ENCODE data around the gene HEG1.

- no peak for TF ChIP-seq CTCF (IDR thresholded peaks at IDR 0.05; ENCODE audit: low read depth, low read length)
- no peak for TF ChIP-seq MYC (IDR thresholded peaks at IDR 0.05; ENCODE audit: low read depth, low read length)
- no peak for TF ChIP-seq POLR2A (IDR thresholded peaks at IDR 0.05; ENCODE audit: extremely low read depth, insufficient read length)
Measured at GRCh38 chr3:124963755-124964154, 92.0 kb downstream of the HEG1 start.

All from NB4 (cell line).